ENCODE data around the gene TSHB.
A peak's percentile ranks its signal among the peaks of the same experiment; 100 is the strongest.

Gene TSHB

DNA sequence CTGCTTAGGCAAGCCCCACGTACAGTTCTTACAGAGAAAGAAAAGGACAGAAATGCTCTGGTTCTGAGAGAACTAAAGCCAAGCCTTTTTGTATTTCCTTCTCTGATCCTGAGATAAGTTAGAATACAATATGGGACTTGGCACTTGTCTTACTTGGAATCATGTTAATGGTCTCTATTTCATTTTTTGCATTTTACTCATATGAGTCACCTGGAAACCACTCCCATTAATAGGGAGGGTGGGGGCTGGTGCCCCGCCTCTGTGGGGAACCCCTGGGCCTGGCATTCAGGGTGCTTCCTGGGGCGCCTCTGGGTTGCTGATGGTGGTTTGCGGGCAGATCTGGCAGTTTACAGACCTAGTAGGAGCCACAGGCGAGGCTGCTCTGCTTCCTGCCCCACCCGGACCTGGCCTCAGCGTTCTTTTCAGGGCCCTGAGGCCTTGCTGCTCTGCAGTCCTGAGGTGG lies 32.9 kb downstream of the TSHB start:
- peak; percentile 58 to 70 for DNase-seq

- DNase-seq = no peak
Observed at GRCh38 chr1:115063228-115063901, 33.7 kb downstream of the TSHB start.

DNA sequence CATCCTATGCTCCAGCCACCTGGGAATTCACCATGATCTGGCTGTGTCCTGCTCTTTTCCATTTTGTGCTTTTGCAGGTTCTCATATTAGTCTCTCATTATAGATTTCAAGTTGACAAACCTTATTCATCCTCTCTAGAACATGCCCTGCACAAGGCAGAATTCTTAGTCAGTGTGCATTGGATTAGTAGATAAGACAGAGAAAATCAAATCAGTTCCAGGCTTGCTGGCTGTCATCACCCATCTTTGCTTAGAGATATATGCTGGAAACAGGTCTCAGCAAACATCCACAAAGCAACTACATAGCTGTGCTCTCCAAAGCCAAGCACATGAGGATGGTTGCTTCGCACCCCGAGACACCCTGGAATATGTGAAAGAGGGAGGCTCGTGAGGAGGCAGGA lies 34.8 kb downstream of the TSHB start:
- DNase-seq = no peak

DNA sequence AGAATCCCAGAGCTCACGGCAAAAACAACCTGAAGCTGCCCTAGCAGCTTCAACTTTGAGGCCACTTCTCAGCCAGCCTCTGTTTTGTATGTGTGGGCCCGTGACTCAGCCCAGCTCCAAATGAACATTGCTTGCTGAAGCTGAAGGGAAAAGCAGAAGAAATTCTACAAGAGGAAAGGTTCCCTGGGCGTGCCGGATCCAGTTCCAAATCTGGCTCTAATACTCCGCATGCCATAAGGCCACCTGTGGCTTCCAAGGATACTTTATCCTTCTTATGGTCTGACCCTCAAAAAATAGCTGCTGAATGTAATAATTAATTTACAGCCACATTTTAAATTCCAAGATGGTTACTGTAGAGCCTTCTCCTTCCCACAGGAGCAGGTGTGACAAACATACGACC lies 35.4 kb downstream of the TSHB start:
- DNase-seq = no peak

- DNase-seq = no peak
Observed at GRCh38 chr1:115067161-115067859, 37.7 kb downstream of the TSHB start.

DNA sequence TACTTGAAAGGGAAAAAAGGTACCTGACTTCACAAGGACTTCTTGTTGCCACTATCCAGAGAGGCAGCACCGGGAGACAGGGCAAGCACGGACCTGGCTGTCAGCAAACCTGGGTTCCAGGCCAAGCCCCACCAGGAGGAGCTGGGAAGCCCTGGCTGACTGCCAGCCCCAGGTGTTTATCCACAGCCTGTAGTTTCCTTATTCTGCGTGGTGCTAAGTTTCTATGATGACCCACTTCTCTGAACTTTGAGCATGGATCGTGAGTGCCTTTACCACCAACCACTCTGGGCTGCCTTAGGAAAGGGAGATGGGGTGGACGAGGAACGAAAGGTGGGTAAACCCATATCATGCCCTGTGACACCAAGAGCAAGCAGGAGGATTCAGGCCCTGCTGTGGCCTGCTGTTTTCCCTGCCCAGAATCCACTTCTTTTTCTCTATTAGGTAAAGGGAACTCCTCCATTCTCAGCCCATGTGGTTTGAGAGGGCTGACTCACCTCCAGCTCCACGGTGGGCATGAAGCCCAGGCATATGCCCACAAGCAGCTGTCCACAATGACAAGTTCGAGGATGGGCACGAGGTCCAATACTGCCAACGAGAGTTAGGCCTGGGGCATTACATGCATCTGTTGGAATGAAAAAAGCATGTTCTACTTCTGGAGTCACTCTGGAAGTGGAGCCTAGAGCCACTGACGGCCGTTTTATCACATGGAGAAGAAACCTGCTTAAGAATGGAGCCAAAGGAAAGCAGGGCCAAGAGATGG lies 39.4 kb downstream of the TSHB start:
- DNase-seq = no peak

- DNase-seq = no peak
Observed at GRCh38 chr1:115069659-115070308, 40.2 kb downstream of the TSHB start.

GRCh38 chr1:115071012-115071664 lies 41.5 kb downstream of the TSHB start:
- DNase-seq = no peak

GRCh38 chr1:115073298-115074087 lies 43.9 kb downstream of the TSHB start:
- no peak for DNase-seq

DNA sequence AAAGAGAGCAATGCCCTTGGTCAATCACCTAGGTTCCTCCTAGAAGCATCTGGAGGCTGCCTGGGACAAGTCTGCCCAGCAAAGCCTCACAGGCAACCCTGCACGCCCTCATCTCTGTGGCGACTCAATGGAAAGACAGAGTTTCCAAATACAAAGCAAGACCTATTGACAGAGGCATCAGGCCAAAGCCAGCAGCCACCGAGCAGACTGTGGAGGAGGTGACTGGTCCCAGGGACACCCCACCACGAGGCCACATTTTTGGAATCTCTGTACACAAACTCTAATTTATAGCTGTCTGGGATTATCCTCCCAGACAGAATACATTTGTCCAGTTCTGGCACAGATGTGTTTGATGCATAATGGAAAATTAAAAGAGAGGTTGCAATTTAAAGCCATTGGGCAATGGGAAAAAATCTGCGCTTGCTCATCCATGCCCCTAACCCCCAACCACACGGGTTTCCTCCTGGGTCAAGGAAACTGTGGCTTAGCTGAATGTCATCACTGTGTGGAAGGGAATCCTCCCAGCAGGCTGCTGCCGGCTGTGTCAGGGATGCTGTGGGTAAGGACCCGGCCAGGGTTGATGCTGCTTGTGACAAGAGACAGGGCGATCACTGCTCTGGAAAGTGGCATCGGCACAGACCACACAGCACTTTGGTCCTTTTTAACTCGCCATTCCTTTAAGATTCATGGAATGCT lies 45.4 kb downstream of the TSHB start:
- DNase-seq = no peak

GRCh38 chr1:115076384-115076915 lies 46.8 kb downstream of the TSHB start:
- no peak for DNase-seq

GRCh38 chr1:115077286-115077983 lies 47.8 kb downstream of the TSHB start:
- no peak for DNase-seq

- DNase-seq = no peak
Observed at GRCh38 chr1:115077984-115078330, 48.3 kb downstream of the TSHB start.

DNA sequence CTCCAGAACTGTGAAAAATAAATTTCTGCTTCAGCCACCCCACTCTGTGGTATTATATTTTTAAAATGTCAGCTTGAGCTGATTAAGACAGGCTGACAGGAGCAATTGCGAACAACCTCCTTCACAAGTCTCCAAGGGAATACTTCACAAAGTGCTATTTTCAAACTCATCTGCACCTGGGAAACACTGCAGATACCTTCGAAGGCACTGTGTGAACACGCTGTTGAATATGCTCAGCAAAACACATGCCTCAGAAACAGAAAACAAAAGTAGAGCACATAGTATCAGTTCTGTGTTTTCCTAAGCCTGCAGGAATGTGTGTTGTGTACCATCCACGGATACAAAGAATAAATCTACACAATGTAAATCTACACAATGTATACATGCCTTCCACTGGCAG lies 49.1 kb downstream of the TSHB start:
- DNase-seq = no peak

GRCh38 chr1:115082949-115083348 lies 53.3 kb downstream of the TSHB start:
- DNase-seq = no peak
